CD4-positive, CD25-positive, alpha-beta regulatory T cell (primary cell): ENCODE measurements around the gene IMMP1L. TPM values are rescaled to one million over a fixed set of nuclear protein-coding genes. Genes with fewer than 3 reads are reported as not detected.

Experiments used
- ATAC-seq, 2 donors: fragments of 150-1000 bp; cut with Tn5 transposase; one replicate each; pipeline ENCODE4 v1.10.0; 2021; ENCODE audit warnings: low read depth in 2 of 2, moderate number of reproducible peaks in 2 of 2, moderate library complexity in 1 of 2
- DNase-seq, 3 donors: peaks; one replicate each; pipeline versions ENCODE4 v3.0.0 to v3.0.0-alpha.2; 2012 to 2022; ENCODE audit warnings: mixed read lengths in 1 of 3
- H3K27ac ChIP-seq: one replicate; pipeline ENCODE4 v1.7.0; 2013; ENCODE audit warnings: mild to moderate bottlenecking, low read length; ENCODE audit not compliant: insufficient read depth, poor library complexity, severe bottlenecking
- H3K27me3 ChIP-seq: one replicate; pipeline ENCODE4 v1.7.0; 2013; ENCODE audit warnings: low read length; ENCODE audit not compliant: control insufficient read depth, insufficient read depth
- H3K36me3 ChIP-seq: one replicate; pipeline ENCODE4 v1.7.0; 2013; ENCODE audit warnings: mild to moderate bottlenecking, low read length, moderate library complexity; ENCODE audit not compliant: control insufficient read depth, insufficient read depth
- H3K4me1 ChIP-seq: 2 replicates; pipeline ENCODE4 v1.7.0; 2013; ENCODE audit warnings: mild to moderate bottlenecking, low read length; ENCODE audit not compliant: insufficient read depth, control insufficient read depth, poor library complexity, severe bottlenecking
- H3K4me3 ChIP-seq: one replicate; pipeline ENCODE4 v1.7.0; 2013; ENCODE audit warnings: low read depth, mild to moderate bottlenecking, low read length, moderate library complexity
- H3K9me3 ChIP-seq, 2 experiments: 1 replicate in 1 of 2; 2 replicates in 1 of 2; pipeline ENCODE4 v1.7.0; 2013; ENCODE audit warnings: low read length in 2 of 2, mild to moderate bottlenecking in 1 of 2, moderate library complexity in 1 of 2; ENCODE audit not compliant: control insufficient read depth in 2 of 2
- H3K27ac Mint-ChIP-seq, 3 donors: one replicate each; pipeline ENCODE4 v1.8.0; 2020 to 2022; ENCODE audit warnings: mild to moderate bottlenecking in 3 of 3, mixed read lengths in 3 of 3, moderate library complexity in 2 of 3
- H3K27me3 Mint-ChIP-seq: one replicate; pipeline ENCODE4 v1.8.0; 2022; ENCODE audit warnings: mild to moderate bottlenecking, mixed read lengths
- H3K36me3 Mint-ChIP-seq: one replicate; pipeline ENCODE4 v1.8.0; 2020; ENCODE audit warnings: mixed read lengths
- H3K4me1 Mint-ChIP-seq, 4 donors: one replicate each; pipeline ENCODE4 v1.8.0; 2020 to 2022; ENCODE audit warnings: mixed read lengths in 4 of 4, mild to moderate bottlenecking in 1 of 4
- H3K4me3 Mint-ChIP-seq, 4 donors: one replicate each; pipeline ENCODE4 v1.8.0; 2020 to 2022; ENCODE audit warnings: mild to moderate bottlenecking in 4 of 4, mixed read lengths in 4 of 4, moderate library complexity in 3 of 4
- H3K9me3 Mint-ChIP-seq, 7 donors: one replicate each; pipeline ENCODE4 v1.8.0; 2020 to 2022; ENCODE audit warnings: mixed read lengths in 7 of 7, mild to moderate bottlenecking in 3 of 7, moderate library complexity in 2 of 7
- polyA plus RNA-seq, 4 donors: library from polyadenylated mRNA; unstranded; fragments of 300-500 nt; fragmentation: Illumina TruSeq; gene quantifications; one replicate each; pipeline ENCODE4 v1.2.3, GENCODE V29; 2021
- total RNA-seq: library from RNA; stranded (reverse); gene quantifications from one replicate; pipeline ENCODE4 v1.2.3, GENCODE V29; 2022

IMMP1L gene
- total and polyA plus RNA-seq, 5 donors from 2014 or later, result 9.8 to 58.1 (median 44.6) TPM

- Mint-ChIP-seq H3K27ac (no peak overlapping the region), H3K4me3 (no peak overlapping the region), H3K27me3 (no peaks in the 10 kb centered on the region), H3K9me3 (peaks cover 0 to 6% (median 1%) of the 10 kb centered on the region in 7 donors), H3K36me3 (peaks cover 35% of the 10 kb centered on the region), H3K4me1 (peaks cover 31 to 38% (median 33%) of the 10 kb centered on the region in 4 donors)
- Histone ChIP-seq H3K4me3 (no peak overlapping the region), H3K27me3 (no peaks in the 10 kb centered on the region), H3K27ac (no peak overlapping the region), H3K36me3 (no peaks in the 10 kb centered on the region), H3K4me1 (no peaks in the 10 kb centered on the region), H3K9me3 (no peaks in the 10 kb centered on the region)
- no peak for ATAC-seq
- DNase-seq, result no peak
These were observed 17.0 kb downstream of the IMMP1L start for GRCh38 chr11:31492320-31492913.

DNA sequence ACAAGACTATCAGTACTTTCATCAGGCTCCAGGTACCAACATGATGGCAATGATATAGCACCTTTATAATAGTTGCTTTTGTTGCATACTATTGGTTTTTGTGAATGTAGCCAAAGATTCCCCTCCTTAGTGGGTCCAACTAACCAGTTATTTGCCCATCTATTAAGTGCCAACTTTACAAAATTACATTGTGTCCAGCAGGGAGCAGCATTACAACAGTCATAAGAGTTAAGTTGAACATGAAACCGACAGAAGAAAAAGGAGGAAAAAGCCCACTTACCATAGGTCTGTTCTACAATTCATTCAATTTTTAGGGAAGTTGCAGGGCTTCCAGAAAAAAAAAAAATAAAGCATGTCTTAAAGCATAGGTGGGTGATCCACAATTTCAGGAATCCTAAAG, 21.6 kb downstream of the IMMP1L start:
- no peak for ATAC-seq
- Histone ChIP-seq H3K4me3 (no peak overlapping the region), H3K36me3 (peaks cover 2% of the 10 kb centered on the region), H3K27me3 (no peaks in the 10 kb centered on the region), H3K27ac (no peak overlapping the region), H3K9me3 (no peaks in the 10 kb centered on the region), H3K4me1 (no peaks in the 10 kb centered on the region)
- Mint-ChIP-seq H3K27ac (no peak overlapping the region), H3K4me3 (no peak overlapping the region), H3K27me3 (no peaks in the 10 kb centered on the region), H3K36me3 (peaks cover 13% of the 10 kb centered on the region), H3K9me3 (no peaks in the 10 kb centered on the region), H3K4me1 (peaks cover 25 to 30% (median 27%) of the 10 kb centered on the region in 4 donors)
- peak in 2 of 3 donors; percentile 15 to 61 for DNase-seq

DNA sequence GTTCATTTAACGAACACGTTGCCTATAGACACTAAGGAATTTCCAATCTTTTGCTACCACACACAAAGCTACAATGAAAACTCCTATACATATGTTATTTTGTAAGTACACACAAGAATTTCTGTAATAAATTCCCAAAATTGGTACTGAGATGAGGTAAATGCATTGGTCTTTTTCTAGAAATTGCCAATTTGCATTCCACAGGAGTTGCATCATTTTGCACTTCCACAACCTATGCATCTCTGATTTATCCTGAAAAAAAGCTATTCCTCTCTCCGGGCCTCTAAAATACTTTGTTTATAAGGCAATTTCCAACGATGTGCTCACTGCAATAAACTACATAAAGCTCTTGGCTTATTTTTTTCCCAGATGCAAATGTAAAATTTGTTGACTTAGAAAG, 24.9 kb downstream of the IMMP1L start:
- Histone ChIP-seq H3K4me1 (no peaks in the 10 kb centered on the region), H3K36me3 (peaks cover 2% of the 10 kb centered on the region), H3K4me3 (no peak overlapping the region), H3K27me3 (no peaks in the 10 kb centered on the region), H3K9me3 (no peaks in the 10 kb centered on the region), H3K27ac (no peak overlapping the region)
- Mint-ChIP-seq H3K27ac (no peak overlapping the region), H3K27me3 (no peaks in the 10 kb centered on the region), H3K9me3 (no peaks in the 10 kb centered on the region), H3K4me1 (peaks cover 15 to 26% (median 18%) of the 10 kb centered on the region in 4 donors), H3K36me3 (peaks cover 6% of the 10 kb centered on the region), H3K4me3 (no peak overlapping the region)
- DNase-seq (no peak), ATAC-seq (no peak)

DNA sequence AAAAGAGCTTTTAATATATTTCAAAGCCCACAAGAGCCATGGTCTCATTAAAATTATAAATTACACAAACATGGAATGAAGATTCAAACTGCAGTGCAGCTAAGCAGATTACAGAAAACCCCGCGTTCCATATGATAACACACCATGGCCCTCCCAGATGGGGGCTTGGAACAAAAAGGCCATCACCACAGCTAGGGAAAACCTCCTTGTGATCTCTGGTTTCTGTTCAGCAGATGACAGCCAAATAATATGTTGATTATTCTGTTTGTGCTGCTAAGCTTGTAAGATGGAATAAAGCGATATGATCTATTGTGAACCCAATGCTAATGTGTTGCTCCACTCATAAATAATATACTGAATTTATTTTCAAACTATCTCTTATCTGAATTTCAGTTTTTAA, 28.5 kb downstream of the IMMP1L start:
- Histone ChIP-seq H3K36me3 (no peaks in the 10 kb centered on the region), H3K4me1 (no peaks in the 10 kb centered on the region), H3K27ac (no peak overlapping the region), H3K27me3 (no peaks in the 10 kb centered on the region), H3K9me3 (no peaks in the 10 kb centered on the region), H3K4me3 (no peak overlapping the region)
- Mint-ChIP-seq H3K36me3 (peaks cover 4% of the 10 kb centered on the region), H3K27me3 (no peaks in the 10 kb centered on the region), H3K9me3 (no peaks in the 10 kb centered on the region), H3K4me1 (peaks cover 9 to 12% (median 11%) of the 10 kb centered on the region in 4 donors), H3K4me3 (no peak overlapping the region), H3K27ac (no peak overlapping the region)
- ATAC-seq (no peak), DNase-seq (no peak)

GRCh38 chr11:31479066-31479465, 30.4 kb downstream of the IMMP1L start:
- ATAC-seq (no peak), DNase-seq (no peak)
- no peak overlapping the region for H3K4me3 Mint-ChIP-seq
- H3K27me3 ChIP-seq, result no peaks in the 10 kb centered on the region
- no peaks in the 10 kb centered on the region for H3K36me3 ChIP-seq
- no peak overlapping the region for H3K27ac Mint-ChIP-seq
- peaks cover 4% of the 10 kb centered on the region for H3K36me3 Mint-ChIP-seq
- no peak overlapping the region for H3K27ac ChIP-seq
- H3K4me1 ChIP-seq, result no peaks in the 10 kb centered on the region
- no peaks in the 10 kb centered on the region for H3K27me3 Mint-ChIP-seq
- H3K9me3 Mint-ChIP-seq, result no peaks in the 10 kb centered on the region
- H3K4me1 Mint-ChIP-seq, result peaks cover 8 to 14% (median 11%) of the 10 kb centered on the region in 4 donors
- no peaks in the 10 kb centered on the region for H3K9me3 ChIP-seq
- no peak overlapping the region for H3K4me3 ChIP-seq

- H3K4me1 ChIP-seq, result no peaks in the 10 kb centered on the region
- DNase-seq, result no peak
- H3K4me3 ChIP-seq, result no peak overlapping the region
- Mint-ChIP-seq H3K36me3 (peaks cover 4% of the 10 kb centered on the region), H3K4me1 (peaks cover 7 to 17% (median 11%) of the 10 kb centered on the region in 4 donors), H3K4me3 (no peak overlapping the region), H3K27ac (no peak overlapping the region), H3K9me3 (no peaks in the 10 kb centered on the region), H3K27me3 (no peaks in the 10 kb centered on the region)
- H3K27ac ChIP-seq, result no peak overlapping the region
- no peaks in the 10 kb centered on the region for H3K27me3 ChIP-seq
- H3K36me3 ChIP-seq, result peaks cover 2% of the 10 kb centered on the region
- ATAC-seq, result no peak
- H3K9me3 ChIP-seq, result no peaks in the 10 kb centered on the region
These were observed 31.2 kb downstream of the IMMP1L start for GRCh38 chr11:31478223-31478590.

DNA sequence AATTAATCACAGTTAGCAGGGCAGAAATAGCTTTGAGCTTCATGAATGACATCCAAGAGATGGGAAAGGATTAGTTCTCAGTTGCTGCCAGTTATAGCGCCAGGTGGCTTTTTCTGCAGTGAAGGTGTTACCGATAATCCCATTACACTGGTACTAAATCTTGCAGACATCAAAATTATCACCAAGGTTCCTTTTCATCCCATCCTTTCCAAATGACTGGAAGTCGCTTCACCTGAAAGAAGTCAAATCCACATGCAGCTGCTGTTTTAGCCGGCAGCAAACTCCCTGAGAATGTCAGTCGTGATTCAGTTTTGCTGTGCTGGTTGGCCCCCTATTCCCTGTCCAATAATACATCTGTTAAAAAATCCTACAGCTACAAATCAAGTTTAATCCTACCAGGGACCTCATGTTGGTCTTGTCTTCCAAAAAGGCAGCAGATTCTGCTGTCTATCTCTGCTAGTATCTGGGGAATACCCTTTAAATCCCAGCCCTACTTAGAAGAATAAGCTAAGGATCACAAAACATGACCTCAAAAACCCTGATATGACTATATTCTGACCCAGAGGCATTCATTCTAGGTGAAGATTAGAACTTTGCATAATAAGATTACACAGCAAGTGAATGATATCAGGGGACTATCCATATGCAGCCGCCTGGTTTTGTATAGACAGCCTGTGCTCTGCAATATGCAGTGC, 31.7 kb downstream of the IMMP1L start:
- no peak overlapping the region for H3K27ac Mint-ChIP-seq
- peaks cover 1 to 17% (median 9%) of the 10 kb centered on the region in 4 donors for H3K4me1 Mint-ChIP-seq
- peaks cover 2% of the 10 kb centered on the region for H3K36me3 ChIP-seq
- H3K27me3 Mint-ChIP-seq, result no peaks in the 10 kb centered on the region
- no peak overlapping the region for H3K27ac ChIP-seq
- no peak overlapping the region for H3K4me3 ChIP-seq
- H3K4me3 Mint-ChIP-seq, result no peak overlapping the region
- ATAC-seq (no peak), DNase-seq (no peak)
- H3K27me3 ChIP-seq, result no peaks in the 10 kb centered on the region
- H3K9me3 Mint-ChIP-seq, result no peaks in the 10 kb centered on the region
- no peaks in the 10 kb centered on the region for H3K4me1 ChIP-seq
- H3K36me3 Mint-ChIP-seq, result peaks cover 4% of the 10 kb centered on the region
- no peaks in the 10 kb centered on the region for H3K9me3 ChIP-seq

DNA sequence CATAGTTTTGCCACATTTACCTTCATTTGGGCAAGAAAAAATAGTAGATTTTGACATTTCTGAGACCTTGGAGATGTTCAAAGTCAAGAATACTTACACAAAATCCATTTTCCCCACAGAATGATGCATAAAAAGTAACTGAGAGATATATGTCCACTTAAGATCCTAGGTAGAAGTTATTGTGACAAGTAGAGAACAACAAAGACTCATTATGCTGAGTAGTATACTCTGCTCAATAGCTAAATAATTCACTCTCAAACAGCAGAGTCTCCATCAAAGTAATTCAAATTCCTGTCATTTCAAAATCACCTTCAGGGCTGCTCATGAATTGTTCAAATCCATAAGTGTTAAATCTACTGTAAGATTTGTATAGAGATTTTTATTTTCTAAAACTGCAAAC, 35.3 kb downstream of the IMMP1L start:
- peaks cover 0 to 2% (median 0%) of the 10 kb centered on the region in 7 donors for H3K9me3 Mint-ChIP-seq
- H3K27ac Mint-ChIP-seq, result no peak overlapping the region
- no peaks in the 10 kb centered on the region for H3K27me3 Mint-ChIP-seq
- no peaks in the 10 kb centered on the region for H3K9me3 ChIP-seq
- H3K27ac ChIP-seq, result no peak overlapping the region
- peaks cover 0 to 16% (median 4%) of the 10 kb centered on the region in 4 donors for H3K4me1 Mint-ChIP-seq
- DNase-seq, result no peak
- H3K27me3 ChIP-seq, result no peaks in the 10 kb centered on the region
- H3K36me3 ChIP-seq, result peaks cover 2% of the 10 kb centered on the region
- ATAC-seq, result no peak
- no peaks in the 10 kb centered on the region for H3K4me1 ChIP-seq
- no peak overlapping the region for H3K4me3 Mint-ChIP-seq
- H3K4me3 ChIP-seq, result no peak overlapping the region
- peaks cover 12% of the 10 kb centered on the region for H3K36me3 Mint-ChIP-seq
